Keratinocyte (primary cell): ENCODE data around the gene GPR157. TPM values are rescaled to one million over a fixed set of nuclear protein-coding genes. Genes with fewer than 3 reads are reported as not detected.
A peak's percentile ranks its signal among the peaks of the same experiment; 100 is the strongest.

ENCODE experiments used
- DNase-seq: peaks from one replicate; pipeline ENCODE4 v3.0.0-alpha.2; 2011; ENCODE audit warnings: low read depth, missing footprints, low spot score
- FAIRE-seq: peaks from 2 replicates; lab custom pipeline; 2011; peaks lifted over from hg19 to GRCh38; lab: Jason Lieb, UNC
- H2AFZ ChIP-seq: 2 replicates; pipeline ENCODE4 v1.6.0; 2012; ENCODE audit warnings: low read length, control low read depth, inconsistent platforms; ENCODE audit not compliant: control insufficient read depth
- H3K27ac ChIP-seq: 2 replicates; pipeline ENCODE4 v1.5.1; 2011; ENCODE audit warnings: low read length; ENCODE audit not compliant: control insufficient read depth, insufficient read depth
- H3K27me3 ChIP-seq: 3 replicates; pipeline ENCODE4 v1.6.0; 2011; ENCODE audit warnings: low read length; ENCODE audit not compliant: control insufficient read depth, insufficient read depth; ENCODE audit errors: extremely low read depth
- H3K36me3 ChIP-seq, 2 experiments: 2 replicates in 1 of 2; 3 replicates in 1 of 2; pipeline ENCODE4 v1.5.1; 2011; ENCODE audit warnings: low read length in 2 of 2, mild to moderate bottlenecking in 1 of 2; ENCODE audit not compliant: control insufficient read depth in 2 of 2, insufficient read depth in 2 of 2; ENCODE audit errors: extremely low read depth in 1 of 2
- H3K4me1 ChIP-seq: 3 replicates; pipeline ENCODE4 v1.5.1; 2011; ENCODE audit warnings: low read length; ENCODE audit not compliant: control insufficient read depth, insufficient read depth; ENCODE audit errors: extremely low read depth
- H3K4me2 ChIP-seq: 3 replicates; pipeline ENCODE4 v1.6.0; 2011; ENCODE audit warnings: low read depth, low read length; ENCODE audit not compliant: control insufficient read depth, insufficient read depth; ENCODE audit errors: extremely low read depth
- H3K4me3 ChIP-seq, 3 experiments: fragments of 200-600 bp in 1 of 3; sonication (generic) in 1 of 3; 2 replicates in 2 of 3; 3 replicates in 1 of 3; pipeline ENCODE4 v1.5.1; 2011 to 2016; ENCODE audit warnings: low read length in 3 of 3, mild to moderate bottlenecking in 3 of 3, control low read depth in 2 of 3, inconsistent platforms in 1 of 3, low read depth in 1 of 3, mixed read lengths in 1 of 3, mixed run types in 1 of 3, moderate library complexity in 1 of 3; ENCODE audit not compliant: control insufficient read depth in 2 of 3, insufficient read depth in 2 of 3; ENCODE audit errors: extremely low read depth in 1 of 3
- H3K79me2 ChIP-seq: 2 replicates; pipeline ENCODE4 v1.6.0; 2012; ENCODE audit warnings: low read length; ENCODE audit not compliant: control insufficient read depth, insufficient read depth
- H3K9ac ChIP-seq: 3 replicates; pipeline ENCODE4 v1.6.0; 2011; ENCODE audit warnings: low read length; ENCODE audit not compliant: control insufficient read depth, insufficient read depth; ENCODE audit errors: extremely low read depth
- H3K9me1 ChIP-seq: 3 replicates; pipeline ENCODE4 v1.6.0; 2011; ENCODE audit warnings: low read length; ENCODE audit not compliant: control insufficient read depth, insufficient read depth; ENCODE audit errors: extremely low read depth
- H3K9me3 ChIP-seq: 2 replicates; pipeline ENCODE4 v1.5.1; 2012; ENCODE audit warnings: low read depth, low read length; ENCODE audit not compliant: control insufficient read depth
- H4K20me1 ChIP-seq: 3 replicates; pipeline ENCODE4 v1.6.0; 2011; ENCODE audit warnings: low read length; ENCODE audit not compliant: control insufficient read depth, insufficient read depth; ENCODE audit errors: extremely low read depth
- CTCF ChIP-seq, 3 experiments: IDR thresholded peaks in 1 of 3; conservative IDR thresholded peaks in 1 of 3; optimal IDR thresholded peaks in 1 of 3; 2 replicates in 2 of 3; 3 replicates in 1 of 3; pipeline versions ENCODE3 to v1.5.1; 2011; ENCODE audit warnings: low read length in 3 of 3, mild to moderate bottlenecking in 3 of 3, moderate library complexity in 2 of 3, control low read depth in 1 of 3, inconsistent platforms in 1 of 3; ENCODE audit not compliant: insufficient read depth in 2 of 3; ENCODE audit errors: extremely low read depth in 1 of 3
- EZH2 ChIP-seq: IDR thresholded peaks from one replicate; pipeline ENCODE4 v1.6.1; 2012; ENCODE audit warnings: inconsistent platforms, mild to moderate bottlenecking, low read length, moderate library complexity
- dilution Hi-C: fragments of 300-500 bp; cut with MboI; formaldehyde crosslinking; loops from one replicate; pipeline ENCODE4 v1.7.0; 2020; ENCODE audit warnings: low sequenced_read_pairs; ENCODE audit not compliant: extremely low pct_ligation_motif_present
- polyA plus RNA-seq, 5 experiments: library from polyadenylated mRNA; depleted of rRNA in 3 of 5; stranded (reverse) in 3 of 5; stranded (forward) in 1 of 5; unstranded in 1 of 5; fragments of >200 nt; gene quantifications; 1 replicate in 1 of 5; 2 replicates in 3 of 5; 3 replicates in 1 of 5; pipeline versions ENCODE4 v1.2.1 to v1.2.3, GENCODE V29; 2011 to 2012; ENCODE audit warnings: missing spikeins in 2 of 5, low read depth in 1 of 5, low replicate concordance in 1 of 5

The GPR157 gene
- polyA plus RNA-seq, 1 donor (not counting 4 experiments of a cell fraction or from before 2014, with no cell fraction given), result 6.5 TPM

- no peak for DNase-seq
- no peak overlapping the region for H3K4me2 ChIP-seq
Observed at GRCh38 chr1:9112961-9113880, 15.7 kb downstream of the GPR157 start.

GRCh38 chr1:9111957-9112356 is 16.9 kb downstream of the GPR157 start:
- no peaks in the 10 kb centered on the region for H3K27me3 ChIP-seq
- H3K27ac ChIP-seq, result peak overlapping the region; percentile 50
- no peak overlapping the region for H3K4me2 ChIP-seq
- FAIRE-seq (no peak), DNase-seq (no peak)
- no peak for TF ChIP-seq CTCF (optimal IDR thresholded peaks at IDR 0.05 in 1 of 3, IDR thresholded peaks at IDR 0.05 in 1 of 3, conservative IDR thresholded peaks at IDR 0.05 in 1 of 3; ENCODE audit: extremely low read depth in 1 of 3, insufficient read depth in 2 of 3, low read length in 3 of 3)
- no peak for TF ChIP-seq EZH2
- H4K20me1 ChIP-seq, result no peaks in the 10 kb centered on the region
- peaks cover 43% of the 10 kb centered on the region for H3K4me1 ChIP-seq
- no peaks in the 10 kb centered on the region for H3K9me1 ChIP-seq
- peaks cover 1 to 3% of the 10 kb centered on the region in 2 experiments for H3K36me3 ChIP-seq
- H3K4me3 ChIP-seq, result no peak overlapping the region
- no peak overlapping the region for H2AFZ ChIP-seq
- peak overlapping the region; percentile 25 for H3K9ac ChIP-seq
- H3K9me3 ChIP-seq, result no peaks in the 10 kb centered on the region
- dilution Hi-C loops, result no loop called here
- H3K79me2 ChIP-seq, result no peaks in the 10 kb centered on the region

More at GRCh38 chr1:9112961-9113880, 15.7 kb downstream of the GPR157 start:
- no peaks in the 10 kb centered on the region for H4K20me1 ChIP-seq
- peaks cover 43% of the 10 kb centered on the region for H3K4me1 ChIP-seq
- no peak overlapping the region for H2AFZ ChIP-seq
- H3K27me3 ChIP-seq, result no peaks in the 10 kb centered on the region
- peak overlapping the region; percentile 39 for H3K9ac ChIP-seq
- H3K36me3 ChIP-seq, result peaks cover 1 to 3% of the 10 kb centered on the region in 2 experiments
- peaks cover 4% of the 10 kb centered on the region for H3K79me2 ChIP-seq
- H3K4me3 ChIP-seq, result no peak overlapping the region
- peak overlapping the region; percentile 70 for H3K27ac ChIP-seq
- no peaks in the 10 kb centered on the region for H3K9me1 ChIP-seq
- dilution Hi-C loops, result no loop called here
- no peak for TF ChIP-seq CTCF (optimal IDR thresholded peaks at IDR 0.05 in 1 of 3, IDR thresholded peaks at IDR 0.05 in 1 of 3, conservative IDR thresholded peaks at IDR 0.05 in 1 of 3; ENCODE audit: extremely low read depth in 1 of 3, insufficient read depth in 2 of 3, low read length in 3 of 3)
- TF ChIP-seq EZH2, result no peak
- FAIRE-seq, result peak; percentile 87
- no peaks in the 10 kb centered on the region for H3K9me3 ChIP-seq
